ENCODE measurements around the gene TMEM171. TPM values are rescaled to one million over a fixed set of nuclear protein-coding genes. Genes with fewer than 3 reads are reported as not detected.

The TMEM171 gene
- not detected for total RNA-seq
- long read RNA-seq, partial matches to known transcripts: 1 of 2 reads
- long read RNA-seq, other reads (novel, unspliced or antisense): 0 of 2 reads

- peak within 1 kb of the TSS; percentile 31 for H3K27ac ChIP-seq
- ATAC-seq: peak; percentile 88 to 91
- H3K4me1 ChIP-seq: peaks cover 4% of the 10 kb centered on the region
- H3K4me3 ChIP-seq: peak within 1 kb of the TSS; percentile 58
- no peak for TF ChIP-seq CTCF (IDR thresholded peaks at IDR 0.05)
- DNase-seq: peak; percentile 71
- intact Hi-C loops (cut with DNase I): no loop called here
- no peaks in the 10 kb centered on the region for H3K36me3 ChIP-seq
- H3K27me3 ChIP-seq (ENCODE audit: low read depth): peaks cover 22% of the 10 kb centered on the region
- no peaks in the 10 kb centered on the region for H3K9me3 ChIP-seq
Observed at GRCh38 chr5:73120222-73121118, at the start of gene TMEM171. TMEM171 (plus strand) TSS chr5:73120575; CDS start chr5:73123374, 2,799 bp downstream.

GRCh38 chr5:73081093-73081492, 39.3 kb upstream of the TMEM171 start:
- DNase-seq (no peak), ATAC-seq (no peak)
- no peak for TF ChIP-seq CTCF (IDR thresholded peaks at IDR 0.05)
- H3K9me3 ChIP-seq: no peaks in the 10 kb centered on the region
- intact Hi-C loops (cut with DNase I): loop anchor here (10.0 kb wide), 1 partner anchor 124 kb away; no protein-coding TSS in a partner anchor
- no peak overlapping the region for H3K4me3 ChIP-seq
- no peaks in the 10 kb centered on the region for H3K4me1 ChIP-seq
- no peaks in the 10 kb centered on the region for H3K27me3 ChIP-seq (ENCODE audit: low read depth)
- no peak overlapping the region for H3K27ac ChIP-seq
- peaks cover 100% of the 10 kb centered on the region for H3K36me3 ChIP-seq

GRCh38 chr5:73088026-73088425, 32.3 kb upstream of the TMEM171 start:
- Histone ChIP-seq H3K27ac (no peak overlapping the region), H3K4me3 (no peak overlapping the region), H3K36me3 (peaks cover 77% of the 10 kb centered on the region), H3K27me3 (ENCODE audit: low read depth) (no peaks in the 10 kb centered on the region), H3K4me1 (no peaks in the 10 kb centered on the region), H3K9me3 (no peaks in the 10 kb centered on the region)
- ATAC-seq (no peak), DNase-seq (no peak)
- no peak for TF ChIP-seq CTCF (IDR thresholded peaks at IDR 0.05)
- intact Hi-C loops (cut with DNase I): loop anchor here (10.0 kb wide), 1 partner anchor 117 kb away; no protein-coding TSS in a partner anchor

- no peak for DNase-seq
- H3K27me3 ChIP-seq (ENCODE audit: low read depth): no peaks in the 10 kb centered on the region
- no peak overlapping the region for H3K4me3 ChIP-seq
- no peak for TF ChIP-seq CTCF (IDR thresholded peaks at IDR 0.05)
- intact Hi-C loops (cut with DNase I): no loop called here
- H3K36me3 ChIP-seq: peaks cover 18% of the 10 kb centered on the region
- peak; percentile 59 to 66 for ATAC-seq
- H3K27ac ChIP-seq: no peak overlapping the region
- no peaks in the 10 kb centered on the region for H3K4me1 ChIP-seq
- H3K9me3 ChIP-seq: peaks cover 4% of the 10 kb centered on the region
Observed at GRCh38 chr5:73093943-73094342, 26.4 kb upstream of the TMEM171 start.

- DNase-seq: no peak
- no peak for ATAC-seq
- no peak overlapping the region for H3K4me3 ChIP-seq
- TF ChIP-seq CTCF (IDR thresholded peaks at IDR 0.05): no peak
- H3K36me3 ChIP-seq: peaks cover 13% of the 10 kb centered on the region
- intact Hi-C loops (cut with DNase I): no loop called here
- no peaks in the 10 kb centered on the region for H3K4me1 ChIP-seq
- peaks cover 4% of the 10 kb centered on the region for H3K9me3 ChIP-seq
- no peaks in the 10 kb centered on the region for H3K27me3 ChIP-seq (ENCODE audit: low read depth)
- H3K27ac ChIP-seq: no peak overlapping the region
Observed at GRCh38 chr5:73094415-73094814, 26.0 kb upstream of the TMEM171 start.
